ENCODE results near the gene TRIM5.
"Not testable (repeated sequence)": the region's sequence is repeated elsewhere in the genome, so short reads cannot be mapped to it uniquely, and the experiment has no call there.

The TRIM5 gene

DNA sequence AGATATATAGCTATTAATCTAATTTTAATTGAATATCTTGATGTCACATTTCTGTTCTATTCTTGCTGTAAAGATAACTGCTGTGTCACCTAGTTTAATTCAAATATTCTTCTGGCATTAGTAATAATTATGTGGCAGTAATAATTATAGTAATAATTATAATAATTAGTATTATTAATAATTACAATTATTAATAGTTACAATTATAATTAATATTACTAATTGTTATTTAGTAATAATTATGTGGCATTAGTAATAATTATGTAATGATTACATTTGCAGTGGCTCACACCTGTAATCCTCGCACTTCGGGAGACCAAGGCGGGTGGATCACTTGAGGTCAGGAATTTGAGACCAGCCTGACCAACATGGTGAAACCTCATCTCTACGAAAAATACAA is 1.6 kb upstream of the TRIM5 start:
- no peak for DNase-seq

DNA sequence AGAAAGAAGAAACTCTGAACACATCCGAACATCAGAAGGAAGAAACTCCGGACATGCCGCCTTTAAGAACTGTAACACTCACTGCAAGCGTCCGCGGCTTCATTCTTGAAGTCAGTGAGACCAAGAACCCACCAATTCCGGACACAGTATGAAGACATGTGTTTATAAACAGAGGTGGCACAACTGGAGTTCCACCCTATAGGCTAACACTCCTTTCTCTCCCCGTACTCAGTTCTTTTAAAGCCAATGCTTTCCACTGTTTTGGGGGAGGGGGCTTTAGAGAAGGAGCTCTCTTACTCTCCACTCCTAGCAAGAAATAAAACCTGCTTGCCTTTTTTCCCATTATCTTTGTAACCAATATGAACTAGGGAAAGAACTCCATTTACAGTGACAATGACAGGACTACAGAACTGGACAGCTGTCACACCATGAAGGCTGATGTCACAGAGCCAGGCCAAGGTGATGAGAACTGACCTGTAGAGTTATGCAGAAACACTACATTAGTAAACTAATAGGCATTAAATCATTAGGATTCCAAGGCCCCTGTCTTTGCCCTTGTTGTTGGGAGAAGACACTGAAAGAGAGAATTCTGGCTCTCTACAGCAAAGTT is 733 bp downstream of the TRIM5 start:
- no peak for DNase-seq

DNA sequence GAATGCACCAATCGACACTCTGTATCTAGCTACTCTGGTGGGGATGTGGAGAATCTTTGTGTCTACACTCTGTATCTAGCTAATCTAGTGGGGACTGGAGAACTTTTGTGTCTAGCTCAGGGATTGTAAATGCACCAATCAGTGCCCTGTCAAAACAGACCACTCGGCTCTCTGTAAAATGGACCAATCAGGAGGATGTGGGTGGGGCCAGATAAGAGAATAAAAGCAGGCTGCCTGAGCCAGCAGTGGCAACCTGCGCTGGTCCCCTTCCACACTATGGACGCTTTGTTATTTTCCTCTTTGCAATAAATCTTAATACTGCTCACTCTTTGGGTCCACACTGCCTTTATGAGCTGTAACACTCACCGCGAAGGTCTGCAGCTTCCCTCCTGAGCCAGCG is 1.3 kb downstream of the TRIM5 start:
- peak; percentile 25 to 26 for DNase-seq

DNA sequence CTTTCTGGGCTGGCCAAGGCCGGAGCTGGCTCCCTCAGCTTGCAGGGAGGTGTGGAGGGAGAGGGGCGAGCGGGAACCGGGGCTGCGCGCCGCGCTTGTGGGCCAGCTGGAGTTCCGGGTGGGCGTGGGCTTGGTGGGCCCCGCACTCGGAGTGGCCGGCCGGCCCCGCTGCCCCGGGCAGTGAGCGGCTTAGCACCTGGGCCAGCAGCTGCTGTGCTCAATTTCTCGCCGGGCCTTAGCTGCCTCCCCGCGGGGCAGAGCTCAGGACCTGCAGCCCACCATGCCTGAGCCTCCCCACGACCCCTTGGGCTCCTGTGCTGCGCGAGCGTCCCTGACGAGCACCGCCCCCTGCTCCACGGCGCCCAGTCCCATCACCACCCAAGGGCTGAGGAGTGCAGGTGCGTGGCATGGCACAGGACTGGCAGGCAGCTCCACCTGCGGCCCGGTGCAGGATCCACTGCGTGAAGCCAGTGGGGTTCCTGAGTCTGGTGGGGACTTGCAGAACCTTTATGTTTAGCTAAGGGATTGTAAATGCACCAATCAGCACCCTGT is 1.9 kb downstream of the TRIM5 start:
- DNase-seq = not testable (repeated sequence)

DNA sequence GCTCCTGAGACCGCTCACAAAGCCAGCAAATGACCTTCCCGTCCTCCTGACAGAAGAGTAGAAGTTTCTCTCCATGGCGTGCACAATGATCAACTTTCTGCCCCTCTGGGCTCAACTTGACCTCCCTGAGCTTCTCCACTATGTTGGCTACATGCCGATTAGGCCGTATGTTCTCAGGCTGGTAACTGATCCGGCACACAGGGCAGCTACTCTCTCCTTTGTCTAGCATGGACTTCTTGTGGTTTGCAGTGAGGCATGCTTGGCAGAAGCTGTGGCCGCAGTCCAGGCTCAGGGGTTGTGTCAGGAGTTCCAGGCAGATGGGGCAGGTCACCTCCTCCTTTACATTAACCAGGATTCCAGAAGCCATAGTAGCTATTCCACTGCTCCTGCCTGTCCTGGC is 5.1 kb downstream of the TRIM5 start:
- no peak for DNase-seq

DNA sequence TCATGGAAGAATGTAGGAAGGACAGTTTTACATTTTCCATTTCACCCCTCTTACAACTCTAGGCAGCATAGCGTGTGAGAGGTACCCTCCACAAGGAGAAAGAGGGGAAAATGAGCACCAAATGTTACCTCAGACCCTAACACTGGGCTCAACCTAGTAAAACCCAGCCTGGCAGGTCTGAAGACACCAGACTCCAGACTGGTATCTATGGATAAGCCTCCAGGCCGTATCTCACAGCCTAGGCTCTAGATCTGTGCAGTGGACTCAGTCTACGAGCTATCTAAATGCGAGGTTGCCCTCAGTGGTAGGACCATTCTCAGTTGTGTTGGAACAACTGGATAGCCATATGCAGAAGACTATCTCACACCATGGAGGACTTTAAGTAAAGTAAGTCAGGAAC is 10.5 kb downstream of the TRIM5 start:
- no peak for DNase-seq

DNA sequence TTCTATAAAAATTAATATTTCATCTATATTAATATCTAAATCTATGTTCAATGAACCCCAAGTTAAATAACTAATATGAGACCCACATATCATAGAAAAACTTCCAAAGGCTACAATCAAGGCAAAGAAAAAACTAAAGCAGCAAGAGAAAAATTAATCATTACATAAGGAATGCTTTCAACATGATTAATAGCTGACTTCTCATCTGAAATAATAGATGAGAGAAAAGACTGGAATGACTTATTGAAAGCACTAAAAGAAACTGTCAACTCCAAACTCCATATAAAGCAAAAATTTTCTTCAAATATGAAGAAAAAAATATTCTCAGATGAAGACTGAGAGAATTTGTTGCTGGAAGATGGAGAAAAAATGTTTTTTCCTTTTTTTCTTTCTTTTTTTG is 13.0 kb downstream of the TRIM5 start:
- no peak for DNase-seq

DNA sequence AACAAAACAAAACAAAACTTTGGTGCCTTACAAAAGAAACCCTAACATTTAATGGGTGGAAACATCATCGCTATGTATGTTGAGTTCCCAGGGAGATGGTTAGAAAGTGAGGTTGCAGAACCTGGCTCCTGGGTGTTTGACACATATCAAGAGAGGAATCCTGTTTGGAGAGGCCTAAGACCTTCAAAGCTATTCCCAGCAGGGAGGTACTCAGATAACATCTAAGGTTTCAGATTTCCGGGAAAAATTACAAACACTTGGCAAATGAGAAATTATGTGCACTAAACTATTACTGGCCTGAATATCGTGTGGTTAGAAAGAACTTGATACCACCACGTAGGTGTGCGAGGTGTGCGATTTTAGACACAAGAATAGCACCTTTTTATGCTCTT is 18.5 kb downstream of the TRIM5 start:
- DNase-seq = no peak

DNA sequence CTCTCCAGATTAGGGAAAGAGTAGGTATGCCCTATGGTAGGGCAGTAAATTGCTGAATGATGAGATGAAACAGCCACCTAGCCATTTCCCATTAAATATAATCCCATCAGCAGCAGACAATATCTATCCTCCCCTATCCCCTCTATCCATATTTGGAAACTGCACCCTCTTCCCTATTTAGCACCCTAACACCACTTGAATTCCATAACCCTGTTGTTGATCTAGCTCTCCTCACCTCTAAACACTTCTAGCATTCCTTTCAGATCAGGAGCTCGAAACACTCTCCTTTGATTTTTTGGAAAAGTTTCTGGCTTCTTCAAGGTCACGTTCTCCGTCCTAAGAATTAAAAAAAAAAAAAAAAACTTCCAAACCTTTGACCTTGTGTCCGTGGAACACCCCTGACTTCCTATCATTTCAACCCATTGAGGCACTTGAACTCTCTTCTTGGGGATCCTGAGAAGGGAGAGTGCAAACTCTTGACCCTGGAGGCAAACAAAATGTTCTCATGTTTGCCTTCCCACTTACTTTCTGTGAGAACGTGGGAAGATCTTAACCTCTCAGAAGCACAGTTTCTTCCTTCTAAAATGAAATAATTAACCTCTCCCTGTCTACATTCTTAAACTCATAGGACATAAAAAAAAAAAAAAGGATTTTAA is 19.0 kb downstream of the TRIM5 start:
- DNase-seq = no peak

DNA sequence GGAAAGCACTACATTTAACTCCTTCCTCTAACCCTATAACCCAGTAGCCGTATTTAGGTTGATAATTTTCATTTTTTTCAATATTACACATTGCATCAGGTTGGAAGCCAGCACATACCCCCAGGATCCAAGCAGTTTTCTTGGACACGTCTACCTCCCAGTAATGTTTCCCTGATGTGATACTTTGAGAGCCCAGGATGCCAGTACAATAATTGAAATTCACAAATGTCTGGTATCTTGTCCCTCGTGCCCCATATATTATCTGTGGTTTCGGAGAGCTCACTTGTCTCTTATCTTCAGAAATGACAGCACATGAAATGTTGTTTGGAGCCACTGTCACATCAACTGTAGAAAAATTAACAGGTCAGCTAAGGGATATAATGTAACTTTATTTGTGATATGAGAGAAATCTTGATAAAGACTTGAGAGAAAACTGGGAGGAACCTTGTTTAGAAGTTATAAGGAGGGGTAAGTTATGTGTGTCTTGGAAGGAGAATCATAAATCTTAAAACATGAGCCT is 19.8 kb downstream of the TRIM5 start:
- no peak for DNase-seq

DNA sequence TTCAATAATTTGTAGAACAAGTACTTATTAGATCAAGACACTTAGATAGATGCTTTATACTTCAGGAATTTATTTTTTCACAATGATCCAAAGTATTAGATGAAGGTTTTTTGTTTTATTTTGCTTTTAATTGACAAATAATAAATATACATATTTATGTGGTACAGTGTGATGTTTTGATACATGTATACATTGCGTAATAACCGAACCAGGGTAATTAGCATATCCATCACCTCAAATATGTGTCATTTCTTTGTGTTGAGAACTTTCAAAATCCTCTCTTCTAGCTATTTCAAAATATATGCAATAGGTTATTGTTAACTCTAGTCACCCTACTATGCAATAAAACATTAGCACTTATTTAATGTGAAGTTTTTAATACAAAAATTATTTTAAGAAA is 21.4 kb downstream of the TRIM5 start:
- no peak for DNase-seq

DNA sequence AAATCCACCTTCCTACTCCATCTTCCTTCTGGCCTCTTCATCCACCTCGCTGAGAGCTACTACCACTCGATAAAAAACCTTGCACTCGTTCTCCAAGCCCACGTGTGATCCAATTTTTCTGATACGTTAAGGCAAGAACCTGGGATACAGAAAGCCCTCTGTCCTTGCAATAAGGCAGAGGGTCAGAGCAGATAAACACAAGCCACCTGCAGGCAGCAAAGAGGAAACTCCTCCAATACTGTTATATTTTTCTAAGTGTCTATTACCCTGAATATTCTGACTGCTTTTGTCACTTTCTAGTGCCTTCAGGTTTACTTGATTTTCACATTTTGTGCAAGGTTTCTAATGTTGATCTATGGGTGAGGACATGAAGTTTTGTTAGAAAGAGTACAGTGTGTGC is 26.6 kb downstream of the TRIM5 start:
- DNase-seq = no peak

DNA sequence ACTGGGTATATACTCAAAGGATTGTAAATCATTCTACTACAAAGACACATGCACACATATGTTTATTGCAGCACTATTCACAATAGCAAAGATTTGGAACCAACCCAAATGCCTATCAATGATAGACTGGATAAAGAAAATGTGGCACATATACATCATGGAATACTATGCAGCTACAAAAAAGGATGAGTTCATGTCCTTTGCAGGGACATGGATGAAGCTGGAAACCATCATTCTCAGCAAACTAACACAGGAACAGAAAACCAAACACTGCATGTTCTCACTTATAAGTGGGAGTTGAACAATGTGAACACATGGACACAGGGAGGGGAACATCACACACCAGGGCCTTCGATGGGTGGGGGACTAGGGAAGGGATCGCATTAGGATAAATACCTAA is 27.9 kb downstream of the TRIM5 start:
- DNase-seq = not testable (repeated sequence)

DNA sequence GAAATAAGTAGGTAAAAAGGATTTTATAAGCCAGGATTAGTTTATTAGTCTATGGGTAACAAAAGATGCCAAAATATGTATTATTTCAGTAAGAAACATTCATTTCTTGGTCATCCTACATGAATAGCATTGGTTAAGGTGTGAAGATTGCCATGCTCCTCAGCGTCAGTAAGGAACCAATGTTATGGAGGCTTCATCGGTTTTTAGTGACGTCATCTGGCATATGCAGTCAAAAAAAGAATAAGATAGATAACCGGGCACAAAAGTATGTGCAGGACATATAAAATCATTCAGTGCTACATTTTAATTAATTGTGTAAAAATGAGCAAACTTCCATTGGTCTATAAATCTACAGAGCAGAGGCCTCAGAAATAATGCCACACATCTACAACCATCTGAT is 29.4 kb downstream of the TRIM5 start:
- DNase-seq = no peak

DNA sequence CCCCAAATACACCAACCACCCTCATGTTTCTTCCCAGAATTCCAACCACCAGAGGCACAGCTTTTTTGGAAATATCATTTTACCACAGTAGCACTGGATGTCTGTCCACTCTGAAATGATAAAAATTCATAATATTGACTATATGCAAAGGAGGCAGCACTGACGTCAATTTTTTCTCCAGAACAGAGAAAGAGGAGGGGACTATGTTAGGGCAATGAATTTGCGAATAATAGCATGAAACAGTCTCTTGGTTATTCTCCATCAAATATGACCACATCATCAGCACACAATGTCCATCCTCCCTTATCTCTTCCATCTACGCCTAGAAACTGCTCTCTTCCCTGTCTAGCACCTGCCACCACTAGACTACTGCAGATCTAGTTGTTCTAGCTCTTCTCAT is 38.7 kb downstream of the TRIM5 start:
- no peak for DNase-seq

DNA sequence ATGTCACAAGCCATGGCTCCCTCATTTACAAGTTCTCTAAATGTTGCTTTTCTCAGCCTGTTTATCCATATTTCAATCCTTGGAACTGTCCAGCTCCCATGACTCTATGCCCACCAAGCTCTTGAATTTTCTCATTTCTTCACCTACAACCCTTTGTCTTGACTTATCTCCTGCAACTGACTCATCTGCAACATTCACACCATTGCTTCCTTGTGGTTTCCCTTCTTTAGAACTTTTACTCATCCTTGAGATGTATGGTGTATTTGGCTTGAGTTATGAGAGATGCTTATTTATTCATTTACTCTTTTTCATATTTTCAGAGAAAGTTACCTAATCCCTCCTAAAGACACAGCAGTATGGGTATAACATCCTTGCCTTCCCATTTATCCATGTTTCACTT is 41.3 kb downstream of the TRIM5 start:
- DNase-seq = no peak

DNA sequence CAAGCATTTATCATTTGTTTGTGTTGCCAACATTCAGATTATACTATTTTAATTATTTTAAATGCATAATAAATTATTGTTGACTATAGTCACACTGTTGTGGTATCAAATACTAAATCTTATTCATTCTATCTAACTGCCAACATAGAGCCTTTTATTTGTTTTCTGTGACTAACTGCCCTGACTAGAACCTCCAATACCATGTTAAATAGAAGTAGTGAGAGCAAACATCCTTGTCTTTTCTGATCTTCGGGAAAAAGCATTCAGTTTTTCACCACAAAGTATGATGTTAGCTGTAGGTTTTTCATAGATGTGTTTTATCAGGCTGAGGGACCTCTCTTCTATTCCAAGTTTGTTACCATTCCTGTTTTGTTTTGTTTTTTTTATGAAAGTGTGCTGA is 44.9 kb downstream of the TRIM5 start:
- no peak for DNase-seq

DNA sequence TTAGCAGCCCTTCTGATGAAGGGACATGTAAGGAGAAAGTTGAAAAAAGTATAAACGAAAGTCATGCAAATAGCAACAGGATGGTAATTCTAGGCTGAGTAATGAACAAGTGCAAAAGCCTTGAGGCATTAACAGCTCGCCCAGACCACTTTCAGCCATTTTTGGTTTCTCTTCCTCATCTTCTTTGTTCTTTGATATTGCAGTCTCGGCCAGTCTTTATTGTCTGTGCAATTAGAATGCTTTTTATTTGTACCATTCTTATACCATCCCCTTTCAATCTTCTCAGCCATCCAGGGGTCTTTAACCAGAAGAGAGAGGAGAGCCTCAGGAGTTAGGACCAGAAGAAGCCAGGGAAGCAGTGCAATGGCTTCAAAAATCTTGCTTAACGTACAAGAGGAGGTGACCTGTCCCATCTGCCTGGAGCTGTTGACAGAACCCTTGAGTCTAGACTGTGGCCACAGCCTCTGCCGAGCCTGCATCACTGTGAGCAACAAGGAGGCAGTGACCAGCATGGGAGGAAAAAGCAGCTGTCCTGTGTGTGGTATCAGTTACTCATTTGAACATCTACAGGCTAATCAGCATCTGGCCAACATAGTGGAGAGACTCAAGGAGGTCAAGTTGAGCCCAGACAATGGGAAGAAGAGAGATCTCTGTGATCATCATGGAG is 52.8 kb downstream of the TRIM5 start:
- no peak for DNase-seq

DNA sequence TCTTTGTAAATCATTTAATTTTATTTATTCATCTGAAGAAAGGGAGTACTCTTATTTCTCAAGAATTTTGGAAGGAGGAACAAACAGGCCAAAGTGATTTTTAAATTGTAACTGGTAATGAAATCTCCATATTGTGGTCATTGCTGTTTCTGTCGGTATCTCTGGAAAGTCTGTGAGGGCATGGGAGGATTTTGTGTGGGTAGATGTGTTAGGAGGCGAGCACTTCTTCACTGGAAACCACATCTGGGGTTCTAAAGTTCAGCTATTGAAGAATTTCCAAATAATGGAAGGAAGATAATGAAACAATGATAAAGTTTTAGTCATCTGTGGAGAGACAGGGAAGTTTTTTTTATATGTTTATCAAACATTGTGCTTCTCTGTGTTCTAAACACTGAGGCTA is 53.5 kb downstream of the TRIM5 start:
- DNase-seq = no peak

DNA sequence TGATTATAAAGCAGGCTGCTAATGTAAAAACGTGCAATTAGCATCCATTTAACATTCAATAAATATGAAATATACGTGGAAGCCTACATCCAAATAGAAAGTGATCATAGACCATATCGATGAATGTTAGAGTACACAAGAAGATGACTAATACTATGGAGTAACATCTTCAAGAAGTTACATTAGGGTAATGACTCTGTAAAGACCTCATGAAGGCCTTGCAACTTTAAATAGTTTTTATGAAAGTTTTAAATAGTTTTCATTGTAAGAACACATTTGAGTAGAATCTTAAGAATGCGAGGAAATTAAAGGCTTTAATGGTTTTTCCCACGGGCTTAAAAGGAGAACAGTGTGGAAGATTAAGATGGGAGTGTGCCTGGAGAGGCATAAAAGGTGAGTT is 58.7 kb downstream of the TRIM5 start:
- DNase-seq = no peak

DNA sequence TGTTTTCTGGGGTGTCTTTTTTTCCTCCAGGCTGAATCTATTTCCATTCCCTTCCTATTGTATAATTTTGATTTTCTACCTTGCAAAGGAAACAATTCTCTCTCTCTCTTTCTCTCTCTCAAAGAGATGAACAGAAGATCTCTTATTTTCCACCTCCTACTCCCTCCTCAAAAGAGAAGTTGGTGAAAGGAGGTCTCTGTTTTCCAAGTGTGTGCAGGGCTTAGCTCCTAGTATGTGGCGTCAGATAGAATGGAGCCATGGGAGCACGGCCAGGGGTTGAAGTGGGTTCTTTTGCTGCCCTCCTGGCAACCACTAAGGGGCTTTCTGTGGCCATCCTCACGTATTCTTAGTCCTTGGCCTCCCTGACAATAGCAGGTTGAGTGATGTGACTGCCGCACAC is 59.6 kb downstream of the TRIM5 start:
- DNase-seq = no peak

DNA sequence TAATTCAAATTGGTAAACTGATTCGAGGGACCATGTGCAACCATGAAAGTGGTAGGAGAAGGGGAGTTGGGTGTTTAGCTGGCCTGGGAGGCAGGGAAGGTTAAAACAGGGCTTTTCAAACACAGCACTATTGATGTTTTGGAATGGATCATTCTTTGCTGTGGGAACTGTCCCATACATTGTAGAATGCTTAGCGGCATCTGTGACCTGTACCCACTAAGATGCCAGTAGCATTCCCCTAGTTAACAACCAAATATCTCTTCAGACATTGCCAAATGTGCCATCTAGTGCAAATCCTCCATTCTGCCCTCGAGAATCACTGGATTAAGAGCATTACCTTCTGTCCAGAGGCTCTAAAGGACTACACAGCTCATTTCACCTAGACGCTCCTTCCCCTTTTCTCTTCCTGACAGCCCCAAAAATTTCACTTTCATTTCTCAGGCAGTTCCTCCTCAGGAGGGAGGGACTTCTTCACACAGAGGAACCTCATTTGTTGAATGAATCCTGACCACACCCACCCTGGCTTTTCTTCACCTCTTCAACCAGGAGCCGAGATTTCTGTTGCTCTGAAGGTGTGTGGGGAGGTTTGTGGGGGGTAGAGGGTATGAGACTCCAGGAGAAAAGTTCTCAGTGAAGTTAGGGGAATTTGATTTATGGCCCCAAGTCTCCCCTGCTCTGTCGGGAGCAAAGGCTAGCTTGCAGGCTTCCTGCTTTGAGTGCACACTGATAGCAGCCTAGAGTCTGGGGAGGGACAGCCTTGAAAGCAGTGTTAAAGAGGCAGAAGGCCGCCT is 60.2 kb downstream of the TRIM5 start, which contains the start of gene TRIM34:
Gene TRIM34 (plus strand): TSS at position 513 of the 791 bp plus-strand sequence. CDS start 7,331 bp downstream, outside the sequence.
- peak; percentile 47 to 48 for DNase-seq

DNA sequence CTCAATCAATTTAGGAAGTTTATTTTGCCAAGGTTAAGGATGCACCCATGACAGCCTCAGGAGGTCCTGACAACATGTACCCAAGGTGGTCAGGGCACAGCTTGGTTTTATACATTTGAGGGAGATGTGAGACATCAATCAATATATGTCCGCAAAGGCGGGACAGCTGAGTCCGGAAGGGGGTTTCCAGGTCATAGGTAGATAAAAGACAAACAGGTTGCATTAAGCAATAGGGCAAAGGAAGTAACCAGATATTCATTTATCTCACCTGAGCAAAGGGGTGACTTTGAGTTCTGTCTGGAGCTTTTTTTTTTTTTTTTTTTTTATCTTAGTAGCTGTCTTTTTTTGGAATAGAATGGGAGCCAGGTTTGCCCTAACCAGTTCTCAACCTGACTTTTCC is 62.1 kb downstream of the TRIM5 start:
- no peak for DNase-seq
